A549 (cell line): ENCODE results near the gene CERK. TPM values are rescaled to one million over a fixed set of nuclear protein-coding genes. Genes with fewer than 3 reads are reported as not detected.

ENCODE experiments used
- ATAC-seq, 2 experiments: fragments of 200-7000 bp in 1 of 2; fragments of >200 bp in 1 of 2; cut with Nextera tagmentation in 1 of 2; cut with Tn5 transposase in 1 of 2; 3 replicates each; pipeline versions ENCODE4 v1.8.0 to v1.9.1; 2018 to 2020; ENCODE audit warnings: mild to moderate bottlenecking in 1 of 2, moderate library complexity in 1 of 2
- CTCF ChIA-PET: fragments of 300-600 bp; sonication (Branson Sonifier 250); formaldehyde crosslinking; extraction: SDS; loops from one replicate; lab custom pipeline; 2021; ENCODE audit warnings: antibody characterized with exemption, inconsistent platforms; lab: Yijun Ruan, JAX
- POLR2A ChIA-PET: fragments of 350-600 bp; formaldehyde crosslinking; extraction: SDS; loops from one replicate; lab custom pipeline; 2021; ENCODE audit warnings: antibody characterized with exemption, inconsistent platforms; lab: Yijun Ruan, JAX
- DNase-seq, 2 experiments: peaks; one replicate each; pipeline versions ENCODE4 v3.0.0 to v3.0.0-alpha.2; 2011 to 2016; ENCODE audit warnings: low read depth in 1 of 2, low spot score in 1 of 2
- FAIRE-seq: peaks from 2 replicates; lab custom pipeline; 2011; peaks lifted over from hg19 to GRCh38; lab: Jason Lieb, UNC
- H3K27ac ChIP-seq, 2 experiments: fragments of >200 bp; sonication (Bioruptor Twin); formaldehyde crosslinking; 3 replicates each; pipeline ENCODE4 v1.5.1; 2016 to 2017
- H3K4me1 ChIP-seq: fragments of >200 bp; sonication (Bioruptor Twin); formaldehyde crosslinking; 3 replicates; pipeline ENCODE4 v1.6.1; 2016
- H3K4me2 ChIP-seq: fragments of >200 bp; sonication (Bioruptor Twin); formaldehyde crosslinking; 3 replicates; pipeline ENCODE4 v1.6.1; 2016
- H3K4me3 ChIP-seq: fragments of >200 bp; sonication (Bioruptor Twin); formaldehyde crosslinking; 3 replicates; pipeline ENCODE4 v1.5.1; 2016
- H3K9me3 ChIP-seq: fragments of >200 bp; sonication (Bioruptor Twin); formaldehyde crosslinking; 3 replicates; pipeline ENCODE4 v1.6.1; 2016
- BHLHE40 ChIP-seq: IDR thresholded peaks from 2 replicates; pipeline ENCODE4 v1.6.1; 2012; ENCODE audit warnings: low read depth, low read length, inconsistent platforms
- CHD4 ChIP-seq: fragments of 200-600 bp; sonication (generic); IDR thresholded peaks from 2 replicates; pipeline ENCODE4 v1.6.1; 2016; ENCODE audit warnings: antibody characterized with exemption, mild to moderate bottlenecking, borderline replicate concordance
- EHF ChIP-seq: fragments of 250-450 bp; sonication (Bioruptor Pico); IDR thresholded peaks from 2 replicates; pipeline ENCODE4 v1.5.0; 2020; ENCODE audit warnings: mild to moderate bottlenecking
- ESRRA ChIP-seq: fragments of 150-350 bp; IDR thresholded peaks from 2 replicates; pipeline ENCODE4 v1.6.1; 2014; ENCODE audit warnings: mild to moderate bottlenecking, low read length, borderline replicate concordance
- FOSL2 ChIP-seq, 2 experiments: fragments of 450-650 bp in 1 of 2; fragments of >200 bp in 1 of 2; sonication (Bioruptor Twin) in 1 of 2; formaldehyde crosslinking; IDR thresholded peaks; 2 replicates each; pipeline versions ENCODE4 v1.5.0 to v1.6.1; 2016 to 2020; ENCODE audit warnings: mild to moderate bottlenecking in 1 of 2, moderate library complexity in 1 of 2
- FOXS1 ChIP-seq: fragments of 250-450 bp; sonication (Bioruptor Pico); IDR thresholded peaks from 2 replicates; pipeline ENCODE4 v1.5.0; 2020; ENCODE audit warnings: mild to moderate bottlenecking, moderate library complexity
- GATA3 ChIP-seq: IDR thresholded peaks from 2 replicates; pipeline ENCODE4 v1.6.1; 2012; ENCODE audit warnings: borderline replicate concordance
- HDAC2 ChIP-seq: fragments of 200-600 bp; sonication (generic); IDR thresholded peaks from 2 replicates; pipeline ENCODE4 v1.6.1; 2016
- HOXA7 ChIP-seq: fragments of 250-450 bp; sonication (Bioruptor Pico); IDR thresholded peaks from 2 replicates; pipeline ENCODE4 v1.5.0; 2020; ENCODE audit warnings: mild to moderate bottlenecking, moderate library complexity
- JUN ChIP-seq, 2 experiments: fragments of >200 bp; sonication (Bioruptor Twin); formaldehyde crosslinking; IDR thresholded peaks; 2 replicates in 1 of 2; 3 replicates in 1 of 2; pipeline ENCODE4 v1.6.1; 2016 to 2017
- NFE2L2 ChIP-seq: fragments of 150-350 bp; conservative IDR thresholded peaks from 2 replicates; pipeline ENCODE4 v1.6.1; 2014; ENCODE audit warnings: low read length
- POLR2A ChIP-seq: IDR thresholded peaks from 2 replicates; pipeline ENCODE4 v1.6.1; 2012; ENCODE audit warnings: mild to moderate bottlenecking, low read length
- POLR2AphosphoS2 ChIP-seq: conservative IDR thresholded peaks from 2 replicates; pipeline ENCODE4 v1.6.1; 2012; ENCODE audit warnings: low read length, improper control_type of control experiment, inconsistent platforms
- SREBF2 ChIP-seq: fragments of 450-650 bp; IDR thresholded peaks from 2 replicates; pipeline ENCODE4 v1.6.1; 2014; ENCODE audit warnings: mild to moderate bottlenecking, moderate library complexity
- TFCP2L1 ChIP-seq: fragments of 250-450 bp; sonication (Bioruptor Pico); IDR thresholded peaks from 2 replicates; pipeline ENCODE4 v1.5.0; 2021; ENCODE audit warnings: mild to moderate bottlenecking
- TP53 ChIP-seq: fragments of 250-450 bp; sonication (Bioruptor Pico); IDR thresholded peaks from 2 replicates; pipeline ENCODE4 v1.5.0; 2021; ENCODE audit warnings: mild to moderate bottlenecking, moderate library complexity
- ZC3H11A ChIP-seq: fragments of 450-650 bp; IDR thresholded peaks from 2 replicates; pipeline ENCODE4 v1.6.1; 2014; ENCODE audit warnings: antibody characterized with exemption, mild to moderate bottlenecking
- WGBS: methylation state at CpG from one replicate; pipeline ENCODE4 v1.1.6; 2017; ENCODE audit errors: missing lambda C conversion rate; 5-methylcytosine and 5-hydroxymethylcytosine counted together
- polyA plus RNA-seq, 4 experiments: library from polyadenylated mRNA; depleted of rRNA in 3 of 4; stranded (reverse); fragments of >200 nt; fragmentation: RNase III in 1 of 4; extraction: RNeasy Plus Mini Kit Qiagen cat#74134 plus additional on column Dnase treatment in 1 of 4; gene quantifications; 2 replicates in 3 of 4; 3 replicates in 1 of 4; pipeline ENCODE4 v1.2.3, GENCODE V29; 2011 to 2017
- TF ChIP-seq, protein P1 (sequence below): IDR thresholded peaks from 2 replicates; pipeline ENCODE4 v1.6.1; 2012; ENCODE audit warnings: low read depth, borderline replicate concordance
- TF ChIP-seq, protein P2 (sequence below): fragments of 200-600 bp; sonication (generic); IDR thresholded peaks from 2 replicates; pipeline ENCODE4 v1.6.1; 2016; ENCODE audit warnings: antibody characterized with exemption, mild to moderate bottlenecking, moderate library complexity
- TF ChIP-seq, protein P3 (sequence below): IDR thresholded peaks from 2 replicates; pipeline ENCODE4 v1.6.1; 2012
- TF ChIP-seq, protein P4 (sequence below): fragments of 250-450 bp; sonication (Bioruptor Pico); IDR thresholded peaks from 2 replicates; pipeline ENCODE4 v1.5.0; 2020; ENCODE audit warnings: low read depth, mild to moderate bottlenecking, moderate library complexity

The CERK gene
- polyA plus RNA-seq, 2 of the 4 experiments (the other 2 are of a cell fraction): 13.1 to 15.6 TPM

DNA sequence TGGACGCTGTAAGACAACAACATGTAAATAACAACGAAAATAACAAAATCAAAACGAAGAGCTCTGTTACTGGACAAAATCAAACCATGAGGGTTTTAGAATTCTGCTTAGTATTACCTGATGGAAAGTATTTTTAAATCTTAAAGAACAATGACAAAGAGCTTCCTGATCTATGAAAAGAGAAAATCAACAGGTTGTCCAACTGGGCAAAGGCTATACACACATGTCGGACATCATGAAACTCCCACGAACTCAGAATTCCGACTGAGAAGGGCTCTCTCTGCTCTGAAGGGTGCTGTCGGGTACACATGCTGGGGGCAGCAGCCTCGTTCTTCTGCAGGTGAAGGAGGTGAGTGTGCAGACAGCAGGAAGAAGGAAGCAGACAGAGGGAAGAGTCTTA, 25.8 kb downstream of the CERK start:
- TF ChIP-seq POLR2AphosphoS2 (no peak), ESRRA (no peak), HOXA7 (CRISPR knock-in tag) (no peak), FOXS1 (no peak), TFCP2L1 (CRISPR knock-in tag) (no peak), SREBF2 (no peak), HDAC2 (no peak), TP53 (CRISPR knock-in tag) (no peak)
- TF ChIP-seq, protein P1, sequence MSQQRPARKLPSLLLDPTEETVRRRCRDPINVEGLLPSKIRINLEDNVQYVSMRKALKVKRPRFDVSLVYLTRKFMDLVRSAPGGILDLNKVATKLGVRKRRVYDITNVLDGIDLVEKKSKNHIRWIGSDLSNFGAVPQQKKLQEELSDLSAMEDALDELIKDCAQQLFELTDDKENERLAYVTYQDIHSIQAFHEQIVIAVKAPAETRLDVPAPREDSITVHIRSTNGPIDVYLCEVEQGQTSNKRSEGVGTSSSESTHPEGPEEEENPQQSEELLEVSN: no peak
- H3K27ac ChIP-seq: no peak overlapping the region
- WGBS: 93% methylated on average over 8 of the region's 8 CpGs

DNA sequence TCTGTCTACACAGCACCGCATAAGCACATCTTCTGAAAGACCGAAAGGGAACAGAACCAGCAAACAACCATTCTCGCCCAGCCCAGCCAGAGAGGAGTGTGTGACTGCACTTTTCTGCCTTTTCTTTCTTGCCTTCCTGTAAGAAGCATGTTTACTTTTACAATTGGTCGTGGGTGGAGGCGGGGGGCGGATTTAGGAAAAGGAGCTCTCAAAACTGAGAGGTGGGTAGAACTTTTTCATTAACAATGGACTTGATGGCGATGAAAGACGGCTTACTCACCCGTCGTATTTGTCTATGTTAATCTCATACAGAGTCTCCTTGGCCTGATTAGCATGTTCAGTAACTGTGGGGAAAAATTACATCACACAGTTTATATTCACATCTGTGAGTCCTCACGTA, 27.2 kb downstream of the CERK start:
- no peaks in the 10 kb centered on the region for H3K9me3 ChIP-seq
- ChIA-PET CTCF (no interaction called here), POLR2A (no interaction called here)
- no peak overlapping the region for H3K4me3 ChIP-seq
- H3K4me2 ChIP-seq: no peak overlapping the region
- DNase-seq (no peak), ATAC-seq (no peak)
- H3K4me1 ChIP-seq: no peaks in the 10 kb centered on the region
- TF ChIP-seq ZC3H11A (no peak), FOSL2 (IDR thresholded peaks at IDR 0.05) (no peak), FOSL2 (CRISPR knock-in tag; IDR thresholded peaks at IDR 0.05) (no peak), BHLHE40 (no peak), NFE2L2 (no peak), CHD4 (no peak), HOXA7 (CRISPR knock-in tag) (no peak), JUN (IDR thresholded peaks at IDR 0.05) (no peak), FOXS1 (no peak), POLR2A (no peak), EHF (no peak), GATA3 (no peak)
- TF ChIP-seq, protein P2, sequence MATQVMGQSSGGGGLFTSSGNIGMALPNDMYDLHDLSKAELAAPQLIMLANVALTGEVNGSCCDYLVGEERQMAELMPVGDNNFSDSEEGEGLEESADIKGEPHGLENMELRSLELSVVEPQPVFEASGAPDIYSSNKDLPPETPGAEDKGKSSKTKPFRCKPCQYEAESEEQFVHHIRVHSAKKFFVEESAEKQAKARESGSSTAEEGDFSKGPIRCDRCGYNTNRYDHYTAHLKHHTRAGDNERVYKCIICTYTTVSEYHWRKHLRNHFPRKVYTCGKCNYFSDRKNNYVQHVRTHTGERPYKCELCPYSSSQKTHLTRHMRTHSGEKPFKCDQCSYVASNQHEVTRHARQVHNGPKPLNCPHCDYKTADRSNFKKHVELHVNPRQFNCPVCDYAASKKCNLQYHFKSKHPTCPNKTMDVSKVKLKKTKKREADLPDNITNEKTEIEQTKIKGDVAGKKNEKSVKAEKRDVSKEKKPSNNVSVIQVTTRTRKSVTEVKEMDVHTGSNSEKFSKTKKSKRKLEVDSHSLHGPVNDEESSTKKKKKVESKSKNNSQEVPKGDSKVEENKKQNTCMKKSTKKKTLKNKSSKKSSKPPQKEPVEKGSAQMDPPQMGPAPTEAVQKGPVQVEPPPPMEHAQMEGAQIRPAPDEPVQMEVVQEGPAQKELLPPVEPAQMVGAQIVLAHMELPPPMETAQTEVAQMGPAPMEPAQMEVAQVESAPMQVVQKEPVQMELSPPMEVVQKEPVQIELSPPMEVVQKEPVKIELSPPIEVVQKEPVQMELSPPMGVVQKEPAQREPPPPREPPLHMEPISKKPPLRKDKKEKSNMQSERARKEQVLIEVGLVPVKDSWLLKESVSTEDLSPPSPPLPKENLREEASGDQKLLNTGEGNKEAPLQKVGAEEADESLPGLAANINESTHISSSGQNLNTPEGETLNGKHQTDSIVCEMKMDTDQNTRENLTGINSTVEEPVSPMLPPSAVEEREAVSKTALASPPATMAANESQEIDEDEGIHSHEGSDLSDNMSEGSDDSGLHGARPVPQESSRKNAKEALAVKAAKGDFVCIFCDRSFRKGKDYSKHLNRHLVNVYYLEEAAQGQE: no peak
- TF ChIP-seq, protein P3, sequence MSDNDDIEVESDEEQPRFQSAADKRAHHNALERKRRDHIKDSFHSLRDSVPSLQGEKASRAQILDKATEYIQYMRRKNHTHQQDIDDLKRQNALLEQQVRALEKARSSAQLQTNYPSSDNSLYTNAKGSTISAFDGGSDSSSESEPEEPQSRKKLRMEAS: no peak
- TF ChIP-seq, protein P4, sequence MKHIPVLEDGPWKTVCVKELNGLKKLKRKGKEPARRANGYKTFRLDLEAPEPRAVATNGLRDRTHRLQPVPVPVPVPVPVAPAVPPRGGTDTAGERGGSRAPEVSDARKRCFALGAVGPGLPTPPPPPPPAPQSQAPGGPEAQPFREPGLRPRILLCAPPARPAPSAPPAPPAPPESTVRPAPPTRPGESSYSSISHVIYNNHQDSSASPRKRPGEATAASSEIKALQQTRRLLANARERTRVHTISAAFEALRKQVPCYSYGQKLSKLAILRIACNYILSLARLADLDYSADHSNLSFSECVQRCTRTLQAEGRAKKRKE: no peak
- TF ChIP-seq, all 56 proteins: peak for 0
- H3K27ac ChIP-seq: no peak overlapping the region
- no peak for FAIRE-seq
- 91% methylated on average over 11 of the region's 11 CpGs for WGBS

More for the DNA sequence above, 25.8 kb downstream of the CERK start:
- Histone ChIP-seq H3K4me2 (no peak overlapping the region), H3K4me3 (no peak overlapping the region), H3K4me1 (no peaks in the 10 kb centered on the region), H3K9me3 (no peaks in the 10 kb centered on the region)
- no peak for FAIRE-seq
- ChIA-PET CTCF (interaction anchor here (1.5 kb wide), 1 partner anchor 26 kb away, joined by 3 read pairs; no protein-coding TSS in a partner anchor), POLR2A (no interaction called here)
- no peak for ATAC-seq
- no peak for DNase-seq
